DND-41 (cell line): Measurements from ENCODE around the gene UBE2D2.
"Not testable (repeated sequence)": the region's sequence is repeated elsewhere in the genome, so short reads cannot be mapped to it uniquely, and the experiment has no call there.

ENCODE experiments used
- CTCF ChIP-seq: IDR thresholded peaks from 2 replicates; pipeline ENCODE4 v1.5.1; 2012; ENCODE audit warnings: borderline replicate concordance, low read length, moderate library complexity, mild to moderate bottlenecking; ENCODE audit not compliant: poor library complexity, severe bottlenecking; ENCODE audit errors: extremely low read depth
- EZH2 ChIP-seq: IDR thresholded peaks from 3 replicates; pipeline ENCODE4 v1.6.1; 2012; ENCODE audit warnings: borderline replicate concordance, low read depth, mild to moderate bottlenecking, moderate library complexity, low read length, inconsistent platforms; ENCODE audit not compliant: severe bottlenecking

GRCh38 chr5:139601948-139602347 is 40.8 kb downstream of the UBE2D2 start:
- TF ChIP-seq EZH2, CTCF: not testable (repeated sequence)
